Measurements from ENCODE around the gene SUPT3H. TPM values are rescaled to one million over a fixed set of nuclear protein-coding genes. Genes with fewer than 3 reads are reported as not detected.

Gene SUPT3H
- total and polyA plus RNA-seq, 5 donors from 2014 or later = 4.8 to 7.8 (median 5.7) TPM

DNA sequence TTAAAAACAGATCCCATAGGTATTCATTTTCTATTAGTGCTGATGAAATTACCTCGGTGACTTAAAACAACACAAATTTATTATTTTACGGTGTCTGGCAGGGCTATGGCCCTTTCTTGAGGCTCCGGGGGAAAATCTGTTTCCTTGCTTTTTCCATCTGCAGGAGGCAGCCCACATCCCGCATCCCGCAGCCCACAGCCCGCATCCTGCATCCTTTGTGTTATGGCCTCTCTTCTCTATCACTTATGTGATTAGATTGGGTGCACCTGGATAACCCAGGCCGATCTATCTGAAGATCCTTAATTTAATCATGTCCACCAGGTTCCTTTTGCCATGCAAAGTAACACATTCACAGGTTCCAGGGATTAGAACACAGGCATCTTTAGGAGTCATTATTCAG is 582.4 kb downstream of the SUPT3H start:
- no peak overlapping the region for H3K27ac ChIP-seq (ENCODE audit: insufficient read depth, low read length, poor library complexity, severe bottlenecking)
- Mint-ChIP-seq H3K27ac (no peak overlapping the region), H3K9me3 (peaks cover 0 to 3% (median 0%) of the 10 kb centered on the region in 7 donors), H3K4me1 (no peaks in the 10 kb centered on the region), H3K27me3 (peaks cover 11% of the 10 kb centered on the region), H3K4me3 (no peak overlapping the region), H3K36me3 (no peaks in the 10 kb centered on the region)
- H3K9me3 ChIP-seq (ENCODE audit: control insufficient read depth in 2 of 2, low read length in 2 of 2) = no peaks in the 10 kb centered on the region
- H3K4me3 ChIP-seq (ENCODE audit: low read depth, low read length) = no peak overlapping the region
- ATAC-seq (ENCODE audit: low read depth in 2 of 2) = no peak
- H3K36me3 ChIP-seq (ENCODE audit: control insufficient read depth, insufficient read depth, low read length) = no peaks in the 10 kb centered on the region
- peaks cover 11% of the 10 kb centered on the region for H3K27me3 ChIP-seq (ENCODE audit: control insufficient read depth, insufficient read depth, low read length)
- no peaks in the 10 kb centered on the region for H3K4me1 ChIP-seq (ENCODE audit: control insufficient read depth, insufficient read depth, low read length, poor library complexity, severe bottlenecking)
- no peak for DNase-seq

DNA sequence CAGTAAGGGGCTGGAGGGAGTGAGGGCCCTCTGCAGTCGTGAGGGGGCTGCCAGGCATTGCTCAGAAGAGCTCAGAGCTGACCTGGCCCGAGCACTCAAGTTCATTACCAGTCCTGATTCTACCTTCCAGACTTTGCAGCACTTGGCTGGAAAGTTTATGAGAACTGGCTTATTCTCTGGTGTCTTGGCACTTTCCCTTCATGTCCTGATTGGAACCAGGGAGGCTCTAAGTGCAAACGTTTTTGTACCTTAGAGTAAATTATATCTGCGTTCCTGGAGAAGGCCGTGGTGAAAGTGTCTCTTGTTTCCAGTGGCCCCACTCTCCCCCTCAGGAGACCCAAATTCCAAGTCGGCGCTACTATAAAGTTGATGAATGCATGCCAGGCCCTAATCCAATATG is 587.9 kb downstream of the SUPT3H start:
- H3K36me3 ChIP-seq (ENCODE audit: control insufficient read depth, insufficient read depth, low read length) = no peaks in the 10 kb centered on the region
- Mint-ChIP-seq H3K9me3 (peaks cover 0 to 4% (median 0%) of the 10 kb centered on the region in 7 donors), H3K4me1 (peaks cover 4 to 8% (median 6%) of the 10 kb centered on the region in 4 donors), H3K27me3 (peaks cover 19% of the 10 kb centered on the region), H3K4me3 (no peak overlapping the region), H3K27ac (no peak overlapping the region), H3K36me3 (no peaks in the 10 kb centered on the region)
- no peak for ATAC-seq (ENCODE audit: low read depth in 2 of 2)
- H3K27ac ChIP-seq (ENCODE audit: insufficient read depth, low read length, poor library complexity, severe bottlenecking) = no peak overlapping the region
- H3K27me3 ChIP-seq (ENCODE audit: control insufficient read depth, insufficient read depth, low read length) = peaks cover 2% of the 10 kb centered on the region
- peaks cover 6% of the 10 kb centered on the region for H3K4me1 ChIP-seq (ENCODE audit: control insufficient read depth, insufficient read depth, low read length, poor library complexity, severe bottlenecking)
- DNase-seq = no peak
- H3K4me3 ChIP-seq (ENCODE audit: low read depth, low read length) = no peak overlapping the region
- no peaks in the 10 kb centered on the region for H3K9me3 ChIP-seq (ENCODE audit: control insufficient read depth in 2 of 2, low read length in 2 of 2)

DNA sequence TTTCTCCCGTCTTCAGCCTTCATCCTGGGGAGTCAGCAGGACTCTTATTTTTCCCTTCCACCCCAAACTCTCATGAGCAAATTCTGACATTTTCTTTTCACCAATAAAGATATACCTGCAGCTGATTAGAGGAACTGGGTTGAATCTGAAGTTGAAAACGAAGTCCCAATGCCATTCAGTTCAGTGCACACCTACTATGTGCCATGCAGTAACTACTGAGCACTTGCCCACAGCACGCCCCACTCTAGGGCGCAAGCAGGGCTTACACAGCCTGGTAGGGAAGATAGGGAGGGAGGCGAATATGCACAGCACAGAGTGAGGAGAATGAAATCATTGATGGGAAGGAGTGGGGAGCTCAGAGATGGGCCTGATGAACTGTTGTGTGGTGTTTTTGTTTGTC is 588.7 kb downstream of the SUPT3H start:
- no peak overlapping the region for H3K27ac ChIP-seq (ENCODE audit: insufficient read depth, low read length, poor library complexity, severe bottlenecking)
- H3K27ac Mint-ChIP-seq = no peak overlapping the region
- DNase-seq = no peak
- H3K4me1 Mint-ChIP-seq = peaks cover 4 to 8% (median 6%) of the 10 kb centered on the region in 4 donors
- no peaks in the 10 kb centered on the region for H3K9me3 ChIP-seq (ENCODE audit: control insufficient read depth in 2 of 2, low read length in 2 of 2)
- H3K4me3 ChIP-seq (ENCODE audit: low read depth, low read length) = no peak overlapping the region
- no peaks in the 10 kb centered on the region for H3K36me3 ChIP-seq (ENCODE audit: control insufficient read depth, insufficient read depth, low read length)
- H3K36me3 Mint-ChIP-seq = no peaks in the 10 kb centered on the region
- ATAC-seq (ENCODE audit: low read depth in 2 of 2) = no peak
- H3K4me3 Mint-ChIP-seq = no peak overlapping the region
- peaks cover 19% of the 10 kb centered on the region for H3K27me3 Mint-ChIP-seq
- H3K27me3 ChIP-seq (ENCODE audit: control insufficient read depth, insufficient read depth, low read length) = peaks cover 2% of the 10 kb centered on the region
- peaks cover 0 to 4% (median 1%) of the 10 kb centered on the region in 7 donors for H3K9me3 Mint-ChIP-seq
- peaks cover 6% of the 10 kb centered on the region for H3K4me1 ChIP-seq (ENCODE audit: control insufficient read depth, insufficient read depth, low read length, poor library complexity, severe bottlenecking)

DNA sequence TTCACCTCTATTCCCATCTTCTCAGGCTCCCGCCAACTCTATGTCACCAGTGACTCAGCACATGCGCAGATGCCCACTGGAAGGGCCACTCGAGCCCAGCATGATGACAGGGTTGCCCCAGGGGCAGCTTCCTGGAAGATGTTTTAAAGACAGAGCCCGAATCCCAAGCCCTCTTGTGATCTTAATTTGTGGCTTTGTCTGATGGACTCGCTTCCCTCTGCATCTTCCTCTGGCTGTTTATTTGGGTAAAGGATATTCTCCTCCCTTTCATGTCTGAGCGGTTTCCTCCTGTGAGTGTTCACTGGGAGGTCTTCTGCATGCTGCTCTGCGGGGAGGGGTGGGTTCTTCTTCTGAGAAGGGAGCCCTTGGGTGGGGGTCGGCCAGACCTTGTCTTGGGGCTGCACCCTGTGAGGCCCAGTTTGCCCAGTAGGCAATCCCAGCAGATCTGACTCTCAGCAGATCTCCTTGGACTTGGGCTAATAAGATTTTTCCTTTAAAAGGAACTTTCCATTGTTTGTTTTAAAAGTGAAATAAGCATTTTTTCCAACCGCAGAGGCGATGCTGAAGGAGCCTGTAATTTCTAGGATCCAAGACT is 589.2 kb downstream of the SUPT3H start:
- no peak overlapping the region for H3K27ac Mint-ChIP-seq
- peaks cover 0 to 4% (median 1%) of the 10 kb centered on the region in 7 donors for H3K9me3 Mint-ChIP-seq
- H3K9me3 ChIP-seq (ENCODE audit: control insufficient read depth in 2 of 2, low read length in 2 of 2) = no peaks in the 10 kb centered on the region
- no peaks in the 10 kb centered on the region for H3K36me3 Mint-ChIP-seq
- DNase-seq (no peak), ATAC-seq (ENCODE audit: low read depth in 2 of 2) (no peak)
- H3K27me3 ChIP-seq (ENCODE audit: control insufficient read depth, insufficient read depth, low read length) = peaks cover 2% of the 10 kb centered on the region
- no peak overlapping the region for H3K4me3 Mint-ChIP-seq
- H3K4me1 Mint-ChIP-seq = peaks cover 4 to 8% (median 6%) of the 10 kb centered on the region in 4 donors
- peaks cover 19% of the 10 kb centered on the region for H3K27me3 Mint-ChIP-seq
- H3K27ac ChIP-seq (ENCODE audit: insufficient read depth, low read length, poor library complexity, severe bottlenecking) = no peak overlapping the region
- no peak overlapping the region for H3K4me3 ChIP-seq (ENCODE audit: low read depth, low read length)
- no peaks in the 10 kb centered on the region for H3K36me3 ChIP-seq (ENCODE audit: control insufficient read depth, insufficient read depth, low read length)
- H3K4me1 ChIP-seq (ENCODE audit: control insufficient read depth, insufficient read depth, low read length, poor library complexity, severe bottlenecking) = peaks cover 6% of the 10 kb centered on the region

DNA sequence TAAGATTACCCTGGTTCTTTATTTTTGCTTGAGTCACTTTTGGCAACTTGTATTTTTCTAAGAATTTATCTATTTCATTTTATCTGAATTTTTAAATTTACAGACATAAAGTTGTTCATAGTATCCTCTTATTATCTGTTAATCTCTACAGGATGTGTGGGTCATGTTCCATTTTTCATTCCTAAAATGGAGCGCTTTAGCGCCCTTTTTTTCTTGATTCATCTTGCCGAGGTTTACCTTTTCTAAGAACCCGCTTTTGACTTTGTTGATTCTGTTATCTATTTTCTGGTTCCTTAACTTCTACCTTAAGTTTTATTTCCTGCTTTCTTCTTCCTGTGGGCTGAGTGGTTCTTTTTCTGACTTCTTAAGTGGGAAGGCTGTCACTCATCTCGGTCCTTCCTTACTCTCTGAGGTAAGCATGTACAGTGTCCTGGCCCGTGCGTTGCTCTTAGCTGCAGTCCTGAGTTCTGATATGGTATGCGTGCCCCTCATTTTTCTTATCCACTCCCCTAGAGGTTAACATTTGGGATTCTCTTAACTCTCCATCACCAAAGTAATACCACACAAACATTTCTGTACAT is 590.4 kb downstream of the SUPT3H start:
- DNase-seq = peak in 1 of 3 donors; percentile 38
- H3K4me3 ChIP-seq (ENCODE audit: low read depth, low read length) = no peak overlapping the region
- H3K27me3 ChIP-seq (ENCODE audit: control insufficient read depth, insufficient read depth, low read length) = peaks cover 2% of the 10 kb centered on the region
- H3K4me1 ChIP-seq (ENCODE audit: control insufficient read depth, insufficient read depth, low read length, poor library complexity, severe bottlenecking) = peaks cover 6% of the 10 kb centered on the region
- Mint-ChIP-seq H3K27me3 (peaks cover 19% of the 10 kb centered on the region), H3K4me3 (peak overlapping the region in 1 of 4 donors; percentile 66), H3K27ac (peak overlapping the region in 2 of 3 donors; percentile 2 to 20), H3K9me3 (peaks cover 0 to 4% (median 1%) of the 10 kb centered on the region in 7 donors), H3K4me1 (peaks cover 4 to 8% (median 6%) of the 10 kb centered on the region in 4 donors), H3K36me3 (no peaks in the 10 kb centered on the region)
- no peak overlapping the region for H3K27ac ChIP-seq (ENCODE audit: insufficient read depth, low read length, poor library complexity, severe bottlenecking)
- H3K9me3 ChIP-seq (ENCODE audit: control insufficient read depth in 2 of 2, low read length in 2 of 2) = no peaks in the 10 kb centered on the region
- no peaks in the 10 kb centered on the region for H3K36me3 ChIP-seq (ENCODE audit: control insufficient read depth, insufficient read depth, low read length)
- ATAC-seq (ENCODE audit: low read depth in 2 of 2) = no peak

GRCh38 chr6:44785130-44785529 is 592.6 kb downstream of the SUPT3H start:
- no peaks in the 10 kb centered on the region for H3K9me3 ChIP-seq (ENCODE audit: control insufficient read depth in 2 of 2, low read length in 2 of 2)
- H3K4me3 Mint-ChIP-seq = no peak overlapping the region
- no peak for ATAC-seq (ENCODE audit: low read depth in 2 of 2)
- H3K9me3 Mint-ChIP-seq = peaks cover 0 to 4% (median 0%) of the 10 kb centered on the region in 7 donors
- DNase-seq = no peak
- H3K36me3 Mint-ChIP-seq = no peaks in the 10 kb centered on the region
- no peaks in the 10 kb centered on the region for H3K36me3 ChIP-seq (ENCODE audit: control insufficient read depth, insufficient read depth, low read length)
- peaks cover 4 to 8% (median 6%) of the 10 kb centered on the region in 4 donors for H3K4me1 Mint-ChIP-seq
- peaks cover 6% of the 10 kb centered on the region for H3K4me1 ChIP-seq (ENCODE audit: control insufficient read depth, insufficient read depth, low read length, poor library complexity, severe bottlenecking)
- H3K27ac ChIP-seq (ENCODE audit: insufficient read depth, low read length, poor library complexity, severe bottlenecking) = no peak overlapping the region
- H3K27me3 Mint-ChIP-seq = peaks cover 13% of the 10 kb centered on the region
- no peak overlapping the region for H3K27ac Mint-ChIP-seq
- no peak overlapping the region for H3K4me3 ChIP-seq (ENCODE audit: low read depth, low read length)
- peaks cover 2% of the 10 kb centered on the region for H3K27me3 ChIP-seq (ENCODE audit: control insufficient read depth, insufficient read depth, low read length)

- peaks cover 4 to 8% (median 6%) of the 10 kb centered on the region in 4 donors for H3K4me1 Mint-ChIP-seq
- Histone ChIP-seq H3K27ac (ENCODE audit: insufficient read depth, low read length, poor library complexity, severe bottlenecking) (no peak overlapping the region), H3K9me3 (ENCODE audit: control insufficient read depth in 2 of 2, low read length in 2 of 2) (no peaks in the 10 kb centered on the region), H3K4me1 (ENCODE audit: control insufficient read depth, insufficient read depth, low read length, poor library complexity, severe bottlenecking) (peaks cover 6% of the 10 kb centered on the region), H3K36me3 (ENCODE audit: control insufficient read depth, insufficient read depth, low read length) (no peaks in the 10 kb centered on the region), H3K4me3 (ENCODE audit: low read depth, low read length) (no peak overlapping the region), H3K27me3 (ENCODE audit: control insufficient read depth, insufficient read depth, low read length) (peaks cover 2% of the 10 kb centered on the region)
- no peak for DNase-seq
- H3K9me3 Mint-ChIP-seq = peaks cover 0 to 4% (median 0%) of the 10 kb centered on the region in 7 donors
- ATAC-seq (ENCODE audit: low read depth in 2 of 2) = no peak
- no peaks in the 10 kb centered on the region for H3K36me3 Mint-ChIP-seq
- H3K27ac Mint-ChIP-seq = no peak overlapping the region
- no peak overlapping the region for H3K4me3 Mint-ChIP-seq
- H3K27me3 Mint-ChIP-seq = peaks cover 10% of the 10 kb centered on the region
Observed at GRCh38 chr6:44784195-44784594, 593.5 kb downstream of the SUPT3H start.

GRCh38 chr6:44782892-44783291 is 594.8 kb downstream of the SUPT3H start:
- Histone ChIP-seq H3K27ac (ENCODE audit: insufficient read depth, low read length, poor library complexity, severe bottlenecking) (no peak overlapping the region), H3K4me3 (ENCODE audit: low read depth, low read length) (no peak overlapping the region), H3K27me3 (ENCODE audit: control insufficient read depth, insufficient read depth, low read length) (no peaks in the 10 kb centered on the region), H3K36me3 (ENCODE audit: control insufficient read depth, insufficient read depth, low read length) (no peaks in the 10 kb centered on the region), H3K4me1 (ENCODE audit: control insufficient read depth, insufficient read depth, low read length, poor library complexity, severe bottlenecking) (peaks cover 6% of the 10 kb centered on the region), H3K9me3 (ENCODE audit: control insufficient read depth in 2 of 2, low read length in 2 of 2) (no peaks in the 10 kb centered on the region)
- Mint-ChIP-seq H3K27me3 (peaks cover 9% of the 10 kb centered on the region), H3K4me1 (peaks cover 4 to 8% (median 6%) of the 10 kb centered on the region in 4 donors), H3K4me3 (no peak overlapping the region), H3K27ac (no peak overlapping the region), H3K9me3 (peaks cover 0 to 4% (median 0%) of the 10 kb centered on the region in 7 donors), H3K36me3 (no peaks in the 10 kb centered on the region)
- ATAC-seq (ENCODE audit: low read depth in 2 of 2) = no peak
- no peak for DNase-seq

Data from CD4-positive, CD25-positive, alpha-beta regulatory T cell (primary cell).